ENCODE measurements around the gene KIF6.

Gene KIF6

GRCh38 chr6:39594285-39594684, 130.9 kb downstream of the KIF6 start:
- no peak for TF ChIP-seq EZH2phosphoT487 (IDR thresholded peaks at IDR 0.05; ENCODE audit: borderline replicate concordance)
- TF ChIP-seq, protein P1, sequence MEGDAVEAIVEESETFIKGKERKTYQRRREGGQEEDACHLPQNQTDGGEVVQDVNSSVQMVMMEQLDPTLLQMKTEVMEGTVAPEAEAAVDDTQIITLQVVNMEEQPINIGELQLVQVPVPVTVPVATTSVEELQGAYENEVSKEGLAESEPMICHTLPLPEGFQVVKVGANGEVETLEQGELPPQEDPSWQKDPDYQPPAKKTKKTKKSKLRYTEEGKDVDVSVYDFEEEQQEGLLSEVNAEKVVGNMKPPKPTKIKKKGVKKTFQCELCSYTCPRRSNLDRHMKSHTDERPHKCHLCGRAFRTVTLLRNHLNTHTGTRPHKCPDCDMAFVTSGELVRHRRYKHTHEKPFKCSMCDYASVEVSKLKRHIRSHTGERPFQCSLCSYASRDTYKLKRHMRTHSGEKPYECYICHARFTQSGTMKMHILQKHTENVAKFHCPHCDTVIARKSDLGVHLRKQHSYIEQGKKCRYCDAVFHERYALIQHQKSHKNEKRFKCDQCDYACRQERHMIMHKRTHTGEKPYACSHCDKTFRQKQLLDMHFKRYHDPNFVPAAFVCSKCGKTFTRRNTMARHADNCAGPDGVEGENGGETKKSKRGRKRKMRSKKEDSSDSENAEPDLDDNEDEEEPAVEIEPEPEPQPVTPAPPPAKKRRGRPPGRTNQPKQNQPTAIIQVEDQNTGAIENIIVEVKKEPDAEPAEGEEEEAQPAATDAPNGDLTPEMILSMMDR (conservative IDR thresholded peaks at IDR 0.05; ENCODE audit: low read length) = no peak
- Histone ChIP-seq H4K20me1 (ENCODE audit: insufficient read depth, low read length, poor library complexity, severe bottlenecking) (no peaks in the 10 kb centered on the region), H3K9me3 (ENCODE audit: insufficient read depth, low read depth, low read length) (no peaks in the 10 kb centered on the region), H2AFZ (ENCODE audit: low read length) (no peak overlapping the region), H3K4me3 (ENCODE audit: low read length, poor library complexity, severe bottlenecking) (no peak overlapping the region), H3K9ac (ENCODE audit: low read depth, low read length, poor library complexity, severe bottlenecking) (no peak overlapping the region), H3K9me2 (replicated peaks; ENCODE audit: low read depth, low read length) (no peaks in the 10 kb centered on the region), H3K4me1 (ENCODE audit: insufficient read depth, low read length, poor library complexity, severe bottlenecking) (no peaks in the 10 kb centered on the region), H3K36me3 (ENCODE audit: insufficient read depth, low read length) (no peaks in the 10 kb centered on the region), H3F3A (ENCODE audit: low read depth) (no peaks in the 10 kb centered on the region), H3K27me3 (ENCODE audit: insufficient read depth, low read length, poor library complexity, severe bottlenecking) (no peaks in the 10 kb centered on the region), H3K4me2 (ENCODE audit: low read depth, low read length, poor library complexity, severe bottlenecking) (no peak overlapping the region), H3K79me2 (ENCODE audit: insufficient read depth, low read length) (no peaks in the 10 kb centered on the region)

GRCh38 chr6:39593646-39594045, 131.6 kb downstream of the KIF6 start:
- no peaks in the 10 kb centered on the region for H3F3A ChIP-seq (ENCODE audit: low read depth)
- H3K4me1 ChIP-seq (ENCODE audit: insufficient read depth, low read length, poor library complexity, severe bottlenecking) = no peaks in the 10 kb centered on the region
- no peak overlapping the region for H2AFZ ChIP-seq (ENCODE audit: low read length)
- no peak overlapping the region for H3K9ac ChIP-seq (ENCODE audit: low read depth, low read length, poor library complexity, severe bottlenecking)
- no peak for TF ChIP-seq EZH2phosphoT487 (IDR thresholded peaks at IDR 0.05; ENCODE audit: borderline replicate concordance)
- TF ChIP-seq, protein P1 (conservative IDR thresholded peaks at IDR 0.05; ENCODE audit: low read length) = no peak
- no peak overlapping the region for H3K4me2 ChIP-seq (ENCODE audit: low read depth, low read length, poor library complexity, severe bottlenecking)
- H3K36me3 ChIP-seq (ENCODE audit: insufficient read depth, low read length) = no peaks in the 10 kb centered on the region
- H3K27me3 ChIP-seq (ENCODE audit: insufficient read depth, low read length, poor library complexity, severe bottlenecking) = no peaks in the 10 kb centered on the region
- no peaks in the 10 kb centered on the region for H3K9me3 ChIP-seq (ENCODE audit: insufficient read depth, low read depth, low read length)
- H3K79me2 ChIP-seq (ENCODE audit: insufficient read depth, low read length) = no peaks in the 10 kb centered on the region
- no peaks in the 10 kb centered on the region for H3K9me2 ChIP-seq (replicated peaks; ENCODE audit: low read depth, low read length)
- no peaks in the 10 kb centered on the region for H4K20me1 ChIP-seq (ENCODE audit: insufficient read depth, low read length, poor library complexity, severe bottlenecking)
- H3K4me3 ChIP-seq (ENCODE audit: low read length, poor library complexity, severe bottlenecking) = no peak overlapping the region

DNA sequence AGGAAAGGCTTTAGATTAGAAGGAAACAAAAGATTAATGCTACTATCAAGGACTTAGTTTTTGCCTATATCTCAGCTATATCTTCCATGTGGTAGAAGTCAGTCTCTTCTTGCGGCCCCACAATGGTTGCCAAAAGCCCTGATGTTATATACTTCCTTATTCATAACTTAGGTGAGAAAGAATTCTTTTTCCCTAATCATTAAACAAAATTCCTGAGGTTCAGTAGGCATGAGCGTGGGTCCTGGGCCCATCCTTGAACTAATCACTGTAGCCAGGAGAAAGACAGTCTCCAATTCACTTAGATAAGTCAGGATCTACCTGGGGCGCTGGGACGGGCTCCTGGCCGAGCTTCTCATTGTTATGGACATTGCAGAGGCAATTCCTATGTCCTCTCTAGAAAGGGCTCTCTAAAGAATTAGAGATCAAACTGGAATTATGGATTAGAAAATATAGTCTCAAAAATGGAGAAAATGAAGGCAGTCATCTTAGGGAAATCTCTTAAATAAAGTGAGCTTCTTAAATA, 134.3 kb downstream of the KIF6 start:
- TF ChIP-seq EZH2phosphoT487 (IDR thresholded peaks at IDR 0.05; ENCODE audit: borderline replicate concordance) = no peak
- TF ChIP-seq, protein P1 (conservative IDR thresholded peaks at IDR 0.05; ENCODE audit: low read length) = no peak
- H4K20me1 ChIP-seq (ENCODE audit: insufficient read depth, low read length, poor library complexity, severe bottlenecking) = no peaks in the 10 kb centered on the region
- H3K4me1 ChIP-seq (ENCODE audit: insufficient read depth, low read length, poor library complexity, severe bottlenecking) = no peaks in the 10 kb centered on the region
- no peaks in the 10 kb centered on the region for H3F3A ChIP-seq (ENCODE audit: low read depth)
- H3K4me2 ChIP-seq (ENCODE audit: low read depth, low read length, poor library complexity, severe bottlenecking) = no peak overlapping the region
- no peak overlapping the region for H3K4me3 ChIP-seq (ENCODE audit: low read length, poor library complexity, severe bottlenecking)
- no peaks in the 10 kb centered on the region for H3K9me3 ChIP-seq (ENCODE audit: insufficient read depth, low read depth, low read length)
- H3K79me2 ChIP-seq (ENCODE audit: insufficient read depth, low read length) = no peaks in the 10 kb centered on the region
- no peaks in the 10 kb centered on the region for H3K9me2 ChIP-seq (replicated peaks; ENCODE audit: low read depth, low read length)
- no peaks in the 10 kb centered on the region for H3K27me3 ChIP-seq (ENCODE audit: insufficient read depth, low read length, poor library complexity, severe bottlenecking)
- no peak overlapping the region for H2AFZ ChIP-seq (ENCODE audit: low read length)
- no peak overlapping the region for H3K9ac ChIP-seq (ENCODE audit: low read depth, low read length, poor library complexity, severe bottlenecking)
- no peaks in the 10 kb centered on the region for H3K36me3 ChIP-seq (ENCODE audit: insufficient read depth, low read length)

All from Loucy (cell line).